ENCODE data around the gene CCR7. TPM values are rescaled to one million over a fixed set of nuclear protein-coding genes. Genes with fewer than 3 reads are reported as not detected.

CCR7 gene
- total RNA-seq, 2 donors from 2014 or later: 287 to 301 TPM

DNA sequence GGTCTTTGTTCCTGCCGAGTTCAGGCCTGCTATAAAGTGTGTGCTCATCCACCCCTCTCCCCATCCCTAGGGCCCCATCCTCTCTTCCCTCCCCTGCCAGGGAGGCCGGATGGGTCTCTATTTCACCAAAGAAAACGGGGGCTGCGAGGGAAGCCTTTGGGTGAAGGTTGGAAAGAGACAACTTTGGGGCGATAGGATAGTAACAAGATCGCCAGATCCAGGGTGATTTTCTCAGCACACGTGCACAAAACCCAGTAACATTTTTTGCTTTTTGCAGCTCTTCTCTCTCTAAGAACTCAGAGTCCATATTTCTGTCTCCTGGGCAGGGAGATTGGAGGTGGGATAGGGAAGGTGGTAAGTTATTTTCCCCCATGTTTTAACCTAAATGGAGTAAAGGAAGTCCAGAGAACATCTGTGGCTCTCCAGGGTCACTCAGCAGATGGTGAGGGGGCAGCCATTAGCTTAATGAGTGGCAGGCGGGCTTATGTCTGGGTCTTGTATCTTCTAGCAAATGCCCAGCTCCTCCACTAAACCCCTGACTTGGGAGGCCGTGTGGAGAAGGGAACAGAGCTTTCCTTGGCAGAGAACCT, 6.9 kb downstream of the CCR7 start:
- ATAC-seq (no peak), DNase-seq (ENCODE audit: low spot score in 2 of 2) (no peak)
- peaks cover 82 to 90% of the 10 kb centered on the region in 2 donors for H3K36me3 Mint-ChIP-seq
- peaks cover 0 to 7% of the 10 kb centered on the region in 2 donors for H3K9me3 Mint-ChIP-seq
- H3K27ac Mint-ChIP-seq: peak overlapping the region; percentile 74 to 98

DNA sequence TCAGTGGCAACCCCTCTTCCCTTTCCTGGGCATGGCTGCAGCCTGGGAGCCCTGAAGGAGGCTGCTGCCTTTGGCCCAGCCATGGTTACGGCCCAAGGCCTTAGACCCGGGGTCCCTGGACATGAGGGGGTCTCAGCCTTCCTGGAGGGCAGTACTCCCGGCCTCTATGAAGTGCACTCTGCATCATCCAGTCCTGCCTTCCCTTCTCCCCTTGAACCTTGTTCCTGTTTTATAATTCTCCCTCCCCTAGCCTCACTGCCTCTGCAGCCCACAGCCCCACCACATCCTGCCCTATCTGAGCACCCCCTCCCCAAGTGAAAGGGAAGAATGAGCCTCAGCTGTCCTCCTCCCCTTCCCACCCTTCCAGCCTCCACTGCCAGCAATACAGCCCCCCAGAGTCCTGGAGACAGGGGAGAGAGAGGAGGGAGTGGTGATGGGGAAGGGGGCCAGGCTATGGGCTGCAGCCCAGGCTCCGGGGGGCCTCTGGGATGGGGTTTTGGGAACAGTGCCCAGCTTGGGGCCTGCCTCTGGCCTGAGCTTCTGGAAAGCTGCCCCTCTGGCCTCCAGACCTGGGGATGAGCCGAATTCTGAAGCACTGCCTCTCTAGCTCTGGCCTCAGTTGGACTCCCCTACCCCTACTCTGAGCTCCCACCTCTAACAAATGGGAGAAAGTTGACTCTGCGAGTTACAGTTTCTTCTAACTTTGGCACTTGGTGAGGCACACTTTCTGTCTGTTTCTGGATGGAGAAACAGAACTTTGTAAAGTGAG, 7.6 kb downstream of the CCR7 start:
- H3K9me3 Mint-ChIP-seq: peaks cover 0 to 7% of the 10 kb centered on the region in 2 donors
- peaks cover 76 to 83% of the 10 kb centered on the region in 2 donors for H3K36me3 Mint-ChIP-seq
- peak overlapping the region; percentile 22 to 98 for H3K27ac Mint-ChIP-seq
- DNase-seq (ENCODE audit: low spot score in 2 of 2) (peak in 1 of 2 donors; percentile 55), ATAC-seq (no peak)

DNA sequence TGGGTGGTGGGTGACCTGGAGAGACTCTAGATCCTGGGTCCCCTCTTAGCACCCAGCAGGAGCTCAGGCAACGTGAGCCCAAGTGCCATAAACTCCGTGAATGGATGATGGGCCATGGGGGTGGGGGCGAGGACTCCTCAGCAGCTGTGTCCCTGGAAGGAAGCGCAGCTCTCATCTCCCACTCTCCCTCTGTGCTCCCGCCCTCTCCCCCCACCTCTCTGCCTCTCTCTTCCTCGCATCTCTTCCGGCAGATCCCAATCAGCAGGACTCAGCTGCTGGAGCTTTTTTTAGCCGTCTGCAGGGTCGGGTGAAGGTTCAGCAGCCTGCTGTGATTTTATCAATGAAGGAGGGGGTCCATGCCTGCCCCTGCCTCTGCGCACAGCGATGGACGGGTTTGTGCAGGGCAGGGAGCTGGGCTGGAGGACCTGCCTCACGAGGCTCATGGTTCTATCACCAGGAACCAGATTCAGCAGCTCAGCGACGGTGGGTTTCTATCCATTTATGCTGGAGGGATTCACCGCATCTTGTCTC, 8.3 kb downstream of the CCR7 start:
- no peak for ATAC-seq

DNA sequence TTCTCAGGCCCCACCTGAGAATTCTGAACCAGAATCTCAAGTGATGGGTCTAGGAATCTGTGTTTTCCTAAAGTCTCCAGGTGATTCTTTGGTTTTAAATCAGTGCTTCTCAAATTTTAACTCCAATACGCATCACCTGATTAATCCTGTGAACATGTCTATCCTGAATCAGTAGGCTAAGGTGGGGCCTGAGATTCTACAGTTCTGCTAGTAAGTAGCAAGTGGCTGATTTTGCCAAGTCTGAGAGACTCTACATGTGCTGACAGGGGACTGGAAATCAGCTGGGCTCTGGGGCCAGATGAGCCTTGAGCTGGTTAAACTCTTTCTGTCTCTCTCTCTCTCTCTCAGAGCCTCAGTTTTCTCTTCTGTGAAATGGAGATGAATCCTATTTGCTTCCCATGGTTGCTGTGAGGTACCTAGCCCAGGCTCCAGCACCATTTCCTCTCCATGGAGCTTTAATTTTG, 9.0 kb downstream of the CCR7 start:
- H3K9me3 Mint-ChIP-seq: peaks cover 0 to 7% of the 10 kb centered on the region in 2 donors
- DNase-seq (ENCODE audit: low spot score in 2 of 2): peak in 1 of 2 donors; percentile 56
- H3K27ac Mint-ChIP-seq: peak overlapping the region; percentile 81 to 98
- no peak for ATAC-seq
- peaks cover 67 to 69% of the 10 kb centered on the region in 2 donors for H3K36me3 Mint-ChIP-seq

More for the DNA sequence above, 8.3 kb downstream of the CCR7 start:
- H3K27ac Mint-ChIP-seq: peak overlapping the region; percentile 22 to 98
- H3K36me3 Mint-ChIP-seq: peaks cover 74 to 76% of the 10 kb centered on the region in 2 donors
- peak in 1 of 2 donors; percentile 57 for DNase-seq (ENCODE audit: low spot score in 2 of 2)
- H3K9me3 Mint-ChIP-seq: peaks cover 0 to 7% of the 10 kb centered on the region in 2 donors

DNA sequence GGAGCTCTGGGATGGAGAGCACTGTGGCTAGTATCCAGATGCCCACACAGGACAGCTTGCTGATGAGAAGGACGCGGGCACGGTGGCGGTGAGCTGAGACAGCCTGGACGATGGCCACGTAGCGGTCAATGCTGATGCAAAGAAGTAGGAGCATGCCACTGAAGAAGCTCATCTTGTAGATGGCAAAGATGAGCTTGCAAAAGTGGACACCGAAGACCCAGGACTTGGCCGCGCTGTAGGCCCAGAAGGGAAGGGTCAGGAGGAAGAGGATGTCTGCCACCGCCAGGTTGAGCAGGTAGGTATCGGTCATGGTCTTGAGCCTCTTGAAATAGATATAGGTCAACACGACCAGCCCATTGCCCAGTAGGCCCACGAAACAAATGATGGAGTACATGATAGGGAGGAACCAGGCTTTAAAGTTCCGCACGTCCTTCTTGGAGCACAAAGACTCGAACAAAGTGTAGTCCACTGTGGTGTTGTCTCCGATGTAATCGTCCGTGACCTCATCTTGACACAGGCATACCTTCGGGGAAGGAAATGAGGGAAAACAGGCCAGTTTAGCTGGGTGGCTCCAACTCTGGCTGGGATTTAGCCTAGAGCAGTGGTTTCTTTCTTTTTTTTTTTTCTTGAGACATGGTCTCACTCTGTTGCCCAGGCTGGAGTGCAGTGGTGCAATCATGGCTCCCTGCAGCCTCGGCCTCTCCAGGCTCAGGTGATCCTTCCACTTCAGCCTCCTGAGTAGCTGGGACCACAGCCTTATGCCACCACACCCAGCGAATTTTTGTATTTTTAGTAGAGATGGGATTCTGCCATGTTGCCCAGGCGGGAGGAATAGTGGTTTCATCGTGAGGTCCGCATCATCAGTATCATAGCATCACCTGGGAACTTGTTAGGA, 9.7 kb downstream of the CCR7 start:
- ATAC-seq (no peak), DNase-seq (ENCODE audit: low spot score in 2 of 2) (peak in 1 of 2 donors; percentile 59)
- Mint-ChIP-seq H3K9me3 (peaks cover 0 to 7% of the 10 kb centered on the region in 2 donors), H3K27ac (peak overlapping the region; percentile 68 to 98), H3K36me3 (peaks cover 60 to 62% of the 10 kb centered on the region in 2 donors)

DNA sequence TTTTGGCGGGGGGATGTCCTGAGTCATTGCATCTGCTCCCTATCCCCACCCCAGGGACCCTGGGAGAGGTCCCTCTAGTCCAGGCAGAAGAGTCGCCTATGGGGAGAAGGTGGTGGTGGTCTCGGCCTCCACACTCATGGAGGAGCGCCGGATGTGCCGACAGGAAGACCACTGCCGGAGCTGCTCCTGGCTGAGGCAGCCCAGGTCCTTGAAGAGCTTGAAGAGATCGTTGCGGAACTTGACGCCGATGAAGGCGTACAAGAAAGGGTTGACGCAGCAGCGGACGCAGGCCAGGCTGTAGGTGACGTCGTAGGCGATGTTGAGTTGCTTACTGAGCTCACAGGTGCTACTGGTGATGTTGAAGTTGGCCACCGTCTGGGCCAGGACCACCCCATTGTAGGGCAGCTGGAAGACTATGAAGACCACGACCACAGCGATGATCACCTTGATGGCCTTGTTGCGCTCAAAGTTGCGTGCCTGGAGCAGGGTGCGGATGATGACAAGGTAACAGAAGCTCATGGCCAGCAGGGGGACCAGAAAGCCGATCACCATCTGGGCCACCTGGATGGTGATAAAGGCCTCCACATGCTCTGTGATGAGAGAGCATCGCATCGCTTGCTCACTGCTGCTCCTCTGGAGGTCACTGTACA, 10.5 kb downstream of the CCR7 start:
- Mint-ChIP-seq H3K36me3 (peaks cover 52 to 54% of the 10 kb centered on the region in 2 donors), H3K9me3 (peaks cover 0 to 7% of the 10 kb centered on the region in 2 donors), H3K27ac (peak overlapping the region; percentile 88 to 98)
- no peak for ATAC-seq
- peak in 1 of 2 donors; percentile 66 for DNase-seq (ENCODE audit: low spot score in 2 of 2)

DNA sequence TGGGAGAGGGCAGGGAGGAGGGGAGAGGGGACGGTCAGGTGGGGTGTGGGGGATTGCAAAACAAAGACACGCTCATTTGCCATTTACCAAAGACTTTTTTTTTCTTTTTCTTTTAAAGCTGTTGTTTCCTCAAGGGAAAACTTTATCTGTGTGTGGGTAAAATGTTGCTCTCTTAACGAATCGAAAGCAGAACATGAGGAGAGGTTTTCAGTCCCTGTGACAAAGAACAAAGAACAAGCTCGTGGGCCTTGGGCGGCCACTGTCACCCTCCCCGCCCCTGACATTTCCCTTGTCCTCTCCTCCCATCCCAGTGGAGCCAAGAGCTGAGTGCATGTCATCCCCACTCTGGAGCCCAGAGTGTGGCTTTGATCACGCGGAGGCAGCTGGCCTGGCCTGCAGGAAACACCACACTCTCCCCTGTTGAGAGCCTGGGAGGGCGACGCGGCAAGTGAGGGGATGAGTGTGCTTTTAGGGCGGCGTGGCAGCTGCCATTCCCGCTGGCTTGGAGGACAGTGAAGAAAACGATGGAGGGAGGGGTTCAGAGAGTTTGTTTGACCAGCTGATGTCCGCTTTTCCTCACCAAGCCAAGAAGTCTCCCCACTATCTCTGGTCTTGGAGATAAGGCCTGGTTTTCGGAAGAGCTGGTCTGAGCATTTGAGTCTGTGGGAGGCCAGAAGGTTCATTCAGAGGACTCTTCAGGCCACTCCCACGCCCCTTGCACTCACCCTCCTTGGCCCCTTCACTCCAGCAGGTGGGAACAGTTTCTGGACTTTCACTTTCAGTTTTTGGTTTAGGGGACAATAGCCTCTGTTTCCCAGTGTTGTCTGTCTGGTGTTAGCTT, 11.4 kb downstream of the CCR7 start:
- peaks cover 0 to 7% of the 10 kb centered on the region in 2 donors for H3K9me3 Mint-ChIP-seq
- DNase-seq (ENCODE audit: low spot score in 2 of 2) (peak in 1 of 2 donors; percentile 75), ATAC-seq (peak; percentile 19 to 26)
- peaks cover 44 to 46% of the 10 kb centered on the region in 2 donors for H3K36me3 Mint-ChIP-seq
- H3K27ac Mint-ChIP-seq: peak overlapping the region; percentile 95 to 98

DNA sequence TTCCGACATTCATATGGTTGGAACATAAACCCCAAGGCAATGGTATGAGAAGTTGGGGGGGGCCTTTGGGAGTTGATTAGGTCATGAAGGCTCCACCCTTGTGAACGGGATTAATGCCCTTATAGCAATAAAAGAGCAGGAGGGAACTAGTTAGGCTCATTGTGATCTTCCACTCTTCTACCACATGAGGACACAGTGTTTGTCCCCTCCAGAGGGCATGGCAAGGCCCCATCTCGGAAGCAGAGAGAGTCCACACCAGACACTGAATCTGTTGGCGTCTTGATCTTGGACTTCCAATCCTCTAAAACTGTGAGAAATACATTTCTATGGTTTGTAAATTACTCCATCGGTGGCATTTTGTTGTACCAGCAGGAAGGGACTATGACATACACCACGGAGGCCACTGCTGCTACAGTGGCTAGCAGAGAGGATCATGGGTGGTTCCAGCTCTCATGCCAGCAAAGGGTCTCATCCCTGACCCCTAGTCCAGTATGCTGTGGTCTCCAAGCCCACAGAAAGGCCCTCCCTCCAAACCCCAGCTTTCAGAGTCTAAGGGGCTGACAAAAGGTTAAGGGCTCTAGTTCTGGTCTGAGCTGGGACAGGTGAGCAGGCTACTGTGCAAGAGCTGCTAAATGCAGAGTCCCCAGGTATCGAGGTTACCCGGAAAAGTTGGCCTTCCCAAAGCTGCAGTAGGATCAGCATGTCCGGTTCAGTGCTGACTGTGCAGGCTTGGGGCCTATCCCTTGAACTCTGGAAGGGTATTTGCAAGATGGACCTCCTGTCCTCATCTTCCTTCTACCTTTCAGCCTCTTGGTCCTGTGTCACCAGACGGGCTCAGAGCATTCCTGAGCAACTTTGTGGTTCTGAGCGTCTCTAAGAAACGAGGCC, 12.2 kb downstream of the CCR7 start:
- H3K9me3 Mint-ChIP-seq: peaks cover 0 to 7% of the 10 kb centered on the region in 2 donors
- ATAC-seq (peak; percentile 20 to 26), DNase-seq (ENCODE audit: low spot score in 2 of 2) (peak in 1 of 2 donors; percentile 68)
- H3K27ac Mint-ChIP-seq: peak overlapping the region; percentile 95 to 98
- H3K36me3 Mint-ChIP-seq: peaks cover 37 to 38% of the 10 kb centered on the region in 2 donors

DNA sequence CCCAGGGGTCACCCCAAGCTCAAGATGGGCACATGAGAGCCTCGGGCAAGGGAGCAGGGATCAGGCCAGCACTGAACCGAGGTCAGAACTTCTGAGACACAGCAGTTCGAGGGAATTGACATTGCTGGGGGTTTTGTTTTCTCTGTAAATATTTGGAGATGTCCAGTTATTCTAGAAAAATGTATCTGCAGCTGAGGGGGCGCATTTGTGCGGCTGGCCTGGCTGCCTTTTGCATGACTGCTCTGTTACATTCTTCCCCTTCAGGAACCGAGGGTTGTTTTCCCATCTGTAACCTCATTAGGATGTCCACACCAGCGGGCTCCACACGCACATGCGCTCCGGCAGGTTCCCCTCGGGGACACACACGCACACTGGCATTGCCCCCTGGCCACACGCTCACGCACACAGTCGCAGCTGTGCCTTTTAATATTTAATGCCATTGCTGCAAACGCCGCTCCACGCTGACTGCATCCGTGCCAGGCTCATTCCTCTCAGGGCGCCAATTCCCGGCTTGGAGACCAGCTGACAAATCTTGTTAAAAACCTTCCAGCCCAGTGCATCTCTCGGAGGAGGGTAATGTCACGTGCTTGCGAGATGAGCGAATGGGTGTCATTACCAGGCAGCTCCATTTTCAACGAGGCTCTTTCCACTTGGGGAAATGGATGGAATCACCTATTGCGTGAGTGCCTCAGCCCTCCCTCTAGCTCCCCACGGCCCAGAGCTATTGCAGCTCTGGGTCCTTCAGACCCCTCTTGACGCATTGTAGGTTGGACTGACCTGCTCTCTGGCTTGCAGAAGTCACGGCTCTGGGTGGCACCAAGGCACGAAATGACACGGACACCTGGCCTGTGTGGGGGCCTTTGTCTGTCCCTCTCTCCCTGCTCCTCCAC, 13.1 kb downstream of the CCR7 start:
- Mint-ChIP-seq H3K9me3 (peaks cover 0 to 7% of the 10 kb centered on the region in 2 donors), H3K27ac (peak overlapping the region; percentile 61 to 98), H3K36me3 (peaks cover 33% of the 10 kb centered on the region in 2 donors)
- DNase-seq (ENCODE audit: low spot score in 2 of 2) (peak in 1 of 2 donors; percentile 69), ATAC-seq (peak; percentile 10 to 17)

DNA sequence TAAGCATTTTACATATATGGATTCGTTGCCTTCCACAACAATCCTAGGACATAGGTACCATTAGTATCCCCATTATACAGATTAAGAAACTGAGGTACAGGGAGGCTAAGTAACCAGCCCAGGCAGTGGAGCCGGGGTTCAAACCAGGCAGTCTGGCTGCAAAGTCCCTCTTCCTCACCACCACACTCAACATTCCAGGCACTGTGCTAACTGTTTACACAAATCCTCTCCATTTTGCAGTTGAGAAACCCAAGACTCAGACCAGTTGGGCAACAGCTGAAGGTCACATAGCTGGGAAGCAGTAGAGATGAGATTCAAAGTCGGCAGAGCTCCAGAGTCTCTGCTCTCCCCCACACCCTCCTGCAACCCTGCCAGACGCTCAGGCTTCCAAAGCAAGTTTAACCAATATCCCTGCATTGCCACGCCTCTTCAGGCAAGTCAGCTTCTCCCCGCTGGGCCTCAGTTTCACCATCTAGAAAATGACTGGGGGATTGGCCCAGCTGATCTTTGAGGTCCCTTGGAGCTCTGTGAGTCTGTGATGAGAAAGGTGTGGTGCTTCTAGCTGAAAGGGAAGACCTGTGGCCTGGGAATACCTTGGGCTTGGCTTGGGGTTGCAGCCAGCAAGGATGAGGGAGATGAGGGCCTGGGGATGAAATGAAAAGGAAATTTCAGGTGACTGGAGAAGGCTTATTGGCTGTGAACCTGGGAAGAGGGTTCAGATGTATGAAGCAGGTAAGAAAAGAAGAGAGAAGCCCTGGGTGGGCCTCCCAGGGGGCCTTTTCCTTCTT, 14.0 kb downstream of the CCR7 start:
- ATAC-seq: peak in 1 of 2 donors; percentile 1
- Mint-ChIP-seq H3K36me3 (peaks cover 28 to 33% of the 10 kb centered on the region in 2 donors), H3K27ac (peak overlapping the region; percentile 83 to 98), H3K9me3 (peaks cover 0 to 7% of the 10 kb centered on the region in 2 donors)
- peak in 1 of 2 donors; percentile 58 for DNase-seq (ENCODE audit: low spot score in 2 of 2)

DNA sequence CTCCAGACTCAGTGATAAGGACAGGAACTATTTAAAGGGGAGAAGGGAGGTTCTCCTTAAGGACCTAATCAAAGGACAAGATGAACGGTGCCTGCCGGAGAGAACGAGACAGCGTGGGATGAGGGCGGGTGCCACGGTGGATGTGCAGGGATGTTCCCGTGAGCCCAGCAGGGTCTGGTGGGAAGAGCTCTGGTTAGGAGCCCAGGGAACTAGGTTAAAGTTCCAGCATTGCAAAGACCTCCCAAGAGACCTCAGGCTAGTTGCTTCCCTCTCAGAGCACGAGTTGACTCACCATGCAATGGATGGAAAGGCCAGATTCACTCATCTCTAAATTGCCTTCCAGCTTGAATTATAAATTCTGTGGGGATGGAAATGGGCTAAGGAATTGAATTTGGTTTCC, 14.7 kb downstream of the CCR7 start:
- ATAC-seq (peak in 1 of 2 donors; percentile 1), DNase-seq (ENCODE audit: low spot score in 2 of 2) (peak in 1 of 2 donors; percentile 55)
- peak overlapping the region; percentile 83 to 98 for H3K27ac Mint-ChIP-seq
- peaks cover 22 to 26% of the 10 kb centered on the region in 2 donors for H3K36me3 Mint-ChIP-seq
- H3K9me3 Mint-ChIP-seq: peaks cover 0 to 7% of the 10 kb centered on the region in 2 donors

DNA sequence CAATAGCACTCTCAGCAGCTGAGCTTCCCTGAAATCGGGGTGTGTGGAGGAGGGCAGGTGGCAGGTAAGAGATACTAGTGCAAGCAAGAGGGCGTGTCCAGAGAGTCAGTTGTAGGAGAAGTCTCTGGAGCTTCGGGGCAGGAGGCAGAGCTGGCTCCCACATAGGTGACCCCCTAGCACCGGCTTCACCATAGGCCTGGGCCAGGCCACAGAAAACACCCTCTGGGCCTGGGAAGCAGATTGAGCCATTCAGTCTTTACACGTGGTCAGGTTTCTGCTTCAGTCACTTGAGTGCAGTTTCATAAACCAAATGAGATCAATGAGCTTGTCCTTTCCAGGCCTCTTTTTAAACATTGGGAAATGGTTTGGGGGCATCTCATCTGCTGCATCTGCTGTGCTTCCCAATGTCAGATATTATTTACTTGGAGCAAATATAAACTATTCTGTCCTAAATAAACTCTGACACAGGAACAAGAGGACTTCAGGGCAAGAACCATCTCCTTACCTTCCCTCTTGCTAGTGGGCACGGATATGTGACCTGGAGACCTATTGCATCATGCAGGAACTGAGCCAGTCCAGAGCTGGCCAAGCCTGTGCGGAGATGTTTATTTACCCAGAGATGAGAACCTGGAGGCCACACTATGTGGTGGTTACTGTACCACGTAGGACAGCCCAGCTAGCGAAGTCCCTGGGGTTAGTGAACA, 16.1 kb downstream of the CCR7 start:
- DNase-seq (ENCODE audit: low spot score in 2 of 2) (peak in 1 of 2 donors; percentile 62), ATAC-seq (peak; percentile 11 to 14)
- Mint-ChIP-seq H3K27ac (peak overlapping the region; percentile 24 to 98), H3K9me3 (no peaks in the 10 kb centered on the region), H3K36me3 (peaks cover 7 to 11% of the 10 kb centered on the region in 2 donors)
